Muscle layer of colon (tissue), 2 donors: ENCODE measurements around the gene SMG6.

ENCODE experiments used
- H3K27ac ChIP-seq: one replicate; pipeline ENCODE4 v1.7.0; 2013; ENCODE audit warnings: low read depth, mild to moderate bottlenecking, low read length, moderate library complexity
- H3K27me3 ChIP-seq, 2 donors: one replicate each; pipeline ENCODE4 v1.7.0; 2013; ENCODE audit warnings: low read length in 2 of 2, mild to moderate bottlenecking in 2 of 2; ENCODE audit not compliant: insufficient read depth in 2 of 2, control insufficient read depth in 1 of 2
- H3K36me3 ChIP-seq: one replicate; pipeline ENCODE4 v1.7.0; 2013; ENCODE audit warnings: mild to moderate bottlenecking, low read length; ENCODE audit not compliant: insufficient read depth
- H3K4me1 ChIP-seq: one replicate; pipeline ENCODE4 v1.7.0; 2013; ENCODE audit warnings: mild to moderate bottlenecking, low read length; ENCODE audit not compliant: insufficient read depth
- H3K4me3 ChIP-seq, 2 donors: one replicate each; pipeline ENCODE4 v1.7.0; 2013; ENCODE audit warnings: low read length in 2 of 2, low read depth in 1 of 2, mild to moderate bottlenecking in 1 of 2, moderate library complexity in 1 of 2
- H3K9ac ChIP-seq: one replicate; pipeline ENCODE4 v1.7.0; 2013; ENCODE audit warnings: low read length
- H3K9me3 ChIP-seq: one replicate; pipeline ENCODE4 v1.7.0; 2013; ENCODE audit warnings: mild to moderate bottlenecking, low read length
- donor health status: abdominal sarcoma.
- donor health status: Adenocarcinoma of cecum.

Gene SMG6

DNA sequence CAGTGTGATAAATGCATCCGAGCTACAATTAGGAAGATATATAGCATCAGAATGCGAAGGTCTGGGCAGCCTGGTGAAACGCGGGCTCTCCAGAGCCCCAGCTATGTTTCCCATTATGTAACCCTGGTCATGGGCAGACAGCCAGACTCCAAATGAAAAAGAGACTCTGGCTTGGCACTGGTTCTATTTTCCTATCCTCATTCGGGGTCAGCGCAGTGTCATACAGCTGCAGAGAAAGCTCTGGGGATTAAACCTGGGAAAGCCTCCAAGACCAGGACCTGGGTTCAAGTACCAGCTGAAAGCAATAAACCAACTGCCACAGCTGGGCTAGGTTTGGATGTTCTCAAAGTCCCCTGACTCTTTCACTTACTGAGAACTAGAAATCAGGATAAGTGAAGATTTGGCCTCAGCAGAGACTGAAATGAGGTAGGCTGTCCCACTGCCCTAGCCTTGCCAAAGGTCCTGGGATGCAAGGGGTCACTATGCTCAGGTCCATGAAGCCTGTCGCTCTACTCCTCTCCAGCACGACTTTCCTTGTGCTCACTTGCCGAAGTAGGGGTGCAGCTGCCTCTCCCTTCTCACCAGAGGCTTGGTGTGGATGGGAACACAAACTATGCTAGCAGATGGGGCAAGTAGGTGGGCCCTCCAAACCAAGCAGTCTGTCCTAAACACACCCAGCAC, 123.8 kb downstream of the SMG6 start:
- Histone ChIP-seq H3K27me3 (no peaks in the 10 kb centered on the region), H3K4me1 (peaks cover 90% of the 10 kb centered on the region), H3K36me3 (peaks cover 4% of the 10 kb centered on the region), H3K9ac (peak overlapping the region; percentile 54), H3K9me3 (no peaks in the 10 kb centered on the region), H3K27ac (peak overlapping the region; percentile 95), H3K4me3 (peak overlapping the region in 1 of 2 donors; percentile 12)

DNA sequence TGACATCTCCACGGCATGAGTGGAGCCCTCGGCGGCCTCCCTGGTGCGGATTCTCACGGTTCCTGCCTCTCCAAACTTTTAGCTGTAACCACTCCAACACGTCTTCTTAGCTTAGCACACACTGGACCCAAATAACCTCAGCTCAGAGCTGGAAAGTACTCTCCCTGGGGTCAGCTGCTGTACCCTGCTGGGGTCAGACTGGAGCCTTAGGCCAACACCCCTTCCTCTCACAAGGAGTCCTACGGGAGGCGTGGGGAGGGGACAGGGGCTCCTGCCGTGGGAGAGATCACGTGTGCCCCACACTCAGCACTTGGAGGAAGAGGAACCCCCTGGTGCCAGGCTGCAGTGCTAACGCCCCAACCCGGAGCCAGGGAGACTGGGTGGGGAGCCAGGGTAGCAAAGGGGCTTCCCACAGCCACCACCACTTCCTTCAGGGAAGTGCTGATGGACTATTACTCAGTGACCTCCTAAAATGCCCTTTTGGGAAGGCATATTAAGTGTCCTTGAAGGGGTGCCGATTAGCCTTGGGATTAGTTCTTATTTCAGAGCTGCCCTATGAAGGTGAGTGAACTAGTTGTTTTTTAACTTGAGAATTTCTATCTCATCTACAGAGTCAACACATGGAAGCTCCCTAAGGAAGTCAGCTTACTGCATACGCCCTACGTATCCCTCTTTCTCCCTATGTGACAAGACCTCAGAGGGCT, 124.6 kb downstream of the SMG6 start:
- Histone ChIP-seq H3K4me1 (peaks cover 98% of the 10 kb centered on the region), H3K36me3 (peaks cover 4% of the 10 kb centered on the region), H3K9ac (peak overlapping the region; percentile 54), H3K9me3 (no peaks in the 10 kb centered on the region), H3K4me3 (no peak overlapping the region), H3K27me3 (no peaks in the 10 kb centered on the region), H3K27ac (peak overlapping the region; percentile 95)

DNA sequence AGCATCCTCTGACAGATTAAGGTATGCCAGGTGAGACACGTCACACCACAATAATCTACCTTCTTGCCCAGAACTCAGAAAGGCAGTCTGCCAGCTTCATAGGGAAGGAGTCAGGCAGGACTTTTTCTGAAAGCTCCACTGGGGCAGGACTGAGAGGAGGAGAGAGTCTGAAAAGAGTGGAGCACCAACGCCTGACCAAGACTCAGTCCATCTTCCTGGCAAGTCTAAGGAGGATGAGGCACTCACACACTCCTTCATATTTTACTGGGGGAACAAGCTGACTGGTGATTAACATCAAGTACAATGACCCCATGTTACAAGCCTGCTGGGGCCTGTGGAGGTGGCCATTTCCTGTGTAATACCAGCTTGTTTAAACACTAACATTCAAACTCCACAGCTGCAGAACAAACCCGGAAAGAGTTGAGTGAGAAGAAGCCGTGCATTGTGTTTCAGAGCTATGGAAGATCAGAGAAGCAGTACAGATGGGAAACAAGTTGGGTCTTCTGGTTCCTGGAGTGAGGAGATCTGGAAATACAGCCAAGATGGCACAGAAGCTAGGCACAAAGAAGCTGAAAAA, 126.3 kb downstream of the SMG6 start:
- Histone ChIP-seq H3K9me3 (no peaks in the 10 kb centered on the region), H3K36me3 (peaks cover 4% of the 10 kb centered on the region), H3K27me3 (no peaks in the 10 kb centered on the region), H3K9ac (no peak overlapping the region), H3K4me3 (no peak overlapping the region), H3K27ac (peak overlapping the region; percentile 36), H3K4me1 (peaks cover 100% of the 10 kb centered on the region)

DNA sequence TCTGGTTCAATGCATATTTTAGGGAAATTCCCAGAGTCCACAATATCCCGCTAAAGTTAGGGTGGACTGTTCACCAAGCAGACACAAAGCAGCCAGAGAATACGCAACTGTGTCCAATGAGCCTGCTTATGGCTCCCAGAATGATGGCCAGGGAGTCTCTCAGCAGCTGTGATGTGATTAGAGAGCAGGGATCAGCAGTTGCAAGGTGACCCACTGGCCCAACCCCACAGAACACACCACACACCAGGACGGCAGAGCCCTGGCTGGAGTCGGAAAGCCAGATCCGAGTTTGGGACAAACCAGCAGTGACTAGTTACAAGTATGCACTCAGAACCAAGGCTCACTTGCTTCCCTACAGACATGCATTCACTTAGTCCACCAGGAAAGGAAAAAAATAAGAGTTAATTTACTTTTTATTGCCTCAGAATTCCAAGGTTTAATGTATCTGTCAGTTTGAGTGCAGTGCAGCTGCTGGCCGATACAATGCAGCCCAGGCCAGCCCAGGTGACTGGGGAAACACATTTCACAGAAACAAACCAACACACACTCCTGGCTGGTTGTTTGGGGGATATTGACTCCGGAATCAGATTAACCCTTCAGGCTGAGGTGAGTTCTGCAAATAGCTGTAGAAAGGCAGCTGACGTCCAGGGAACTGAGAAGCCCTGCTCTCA, 127.0 kb downstream of the SMG6 start:
- Histone ChIP-seq H3K4me3 (no peak overlapping the region), H3K27ac (peak overlapping the region; percentile 27)

DNA sequence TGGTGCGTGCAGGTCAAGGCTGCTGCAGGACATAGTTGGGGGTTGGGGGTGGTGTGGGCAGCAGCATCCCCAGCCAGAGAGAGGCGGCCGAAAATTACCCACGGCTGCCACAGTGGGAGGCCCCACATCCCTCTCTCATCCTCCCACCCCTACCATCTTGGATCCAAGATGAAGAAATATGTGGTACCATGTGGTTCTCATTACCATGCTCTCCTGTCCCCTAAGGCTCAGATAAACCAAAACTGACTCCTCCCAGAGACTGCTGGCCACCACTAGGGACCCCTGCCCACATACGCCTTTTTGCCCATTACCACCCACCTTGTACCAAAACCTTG, 128.3 kb downstream of the SMG6 start:
- Histone ChIP-seq H3K27me3 (no peaks in the 10 kb centered on the region), H3K9me3 (no peaks in the 10 kb centered on the region), H3K4me1 (peaks cover 89% of the 10 kb centered on the region), H3K4me3 (peak overlapping the region in 1 of 2 donors; percentile 41), H3K36me3 (peaks cover 7% of the 10 kb centered on the region), H3K9ac (no peak overlapping the region), H3K27ac (peak overlapping the region; percentile 72)

More for the DNA sequence above, 127.0 kb downstream of the SMG6 start:
- Histone ChIP-seq H3K4me1 (peaks cover 100% of the 10 kb centered on the region), H3K9me3 (no peaks in the 10 kb centered on the region), H3K27me3 (no peaks in the 10 kb centered on the region), H3K9ac (no peak overlapping the region), H3K36me3 (peaks cover 4% of the 10 kb centered on the region)

DNA sequence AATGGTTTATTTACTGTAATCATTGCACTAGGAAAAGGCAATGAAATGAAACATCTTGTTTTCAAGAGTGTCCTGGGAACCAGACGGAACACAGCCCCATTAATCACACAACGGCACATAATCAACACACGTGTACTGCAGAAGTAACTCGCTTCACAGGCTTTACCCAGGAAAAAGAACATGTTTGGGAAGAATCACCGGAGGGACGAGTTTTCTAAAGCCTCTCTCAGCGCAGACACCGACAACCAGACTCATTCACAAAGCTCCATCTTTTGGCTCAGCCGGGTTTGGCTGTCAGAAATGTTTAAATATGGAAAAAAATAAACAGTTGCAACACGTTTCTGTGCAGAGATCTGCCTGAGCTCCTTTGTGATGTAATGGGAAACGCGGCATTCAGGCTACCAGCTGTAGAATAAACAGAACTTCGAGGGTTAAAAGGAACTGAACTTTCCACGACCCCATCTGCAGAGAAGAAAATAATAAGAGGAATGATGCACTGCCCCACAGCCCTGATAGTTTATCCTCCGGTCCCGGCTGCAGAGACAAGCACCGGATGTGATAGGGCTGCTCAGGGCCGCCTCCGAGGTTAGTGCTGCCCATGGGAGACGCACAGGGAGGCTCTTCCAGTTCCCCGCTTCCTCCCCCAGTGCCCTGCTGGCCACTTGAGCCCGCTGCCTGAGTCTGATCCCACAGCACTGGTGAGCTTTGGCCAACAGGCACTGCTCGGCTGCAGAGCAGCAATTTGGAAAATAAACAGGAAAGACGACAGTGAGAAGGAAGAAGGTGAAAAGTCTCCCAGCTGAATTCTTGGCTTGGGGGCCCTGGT, 128.9 kb downstream of the SMG6 start:
- peak overlapping the region in 1 of 2 donors; percentile 41 for H3K4me3 ChIP-seq

DNA sequence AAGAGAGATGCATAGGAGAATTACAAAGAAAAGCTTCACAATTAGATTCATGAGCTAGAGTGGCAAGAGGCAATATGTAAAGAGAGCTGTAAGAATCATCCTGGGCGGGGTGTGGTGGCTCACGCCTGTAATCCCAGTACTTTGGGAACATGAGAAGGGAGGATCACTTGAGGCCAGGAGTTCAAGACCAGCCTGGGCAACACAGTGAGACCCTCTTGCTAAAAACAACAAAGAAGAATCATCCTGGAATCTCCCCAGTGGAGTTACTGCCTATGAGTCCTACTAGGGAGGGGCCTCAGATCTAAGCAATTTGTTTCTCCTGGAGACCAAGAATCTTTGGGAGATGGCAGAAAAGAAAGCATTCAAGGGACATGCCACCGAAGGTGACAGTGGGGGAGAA, 129.6 kb downstream of the SMG6 start:
- Histone ChIP-seq H3K36me3 (peaks cover 19% of the 10 kb centered on the region), H3K4me3 (peak overlapping the region in 1 of 2 donors; percentile 41), H3K9ac (no peak overlapping the region), H3K27me3 (no peaks in the 10 kb centered on the region), H3K9me3 (no peaks in the 10 kb centered on the region), H3K4me1 (peaks cover 77% of the 10 kb centered on the region), H3K27ac (peak overlapping the region; percentile 72)

More for the DNA sequence above, 128.9 kb downstream of the SMG6 start:
- peaks cover 13% of the 10 kb centered on the region for H3K36me3 ChIP-seq
- H3K27me3 ChIP-seq = no peaks in the 10 kb centered on the region
- H3K9me3 ChIP-seq = no peaks in the 10 kb centered on the region
- H3K27ac ChIP-seq = peak overlapping the region; percentile 72
- H3K4me1 ChIP-seq = peaks cover 84% of the 10 kb centered on the region
- H3K9ac ChIP-seq = no peak overlapping the region

DNA sequence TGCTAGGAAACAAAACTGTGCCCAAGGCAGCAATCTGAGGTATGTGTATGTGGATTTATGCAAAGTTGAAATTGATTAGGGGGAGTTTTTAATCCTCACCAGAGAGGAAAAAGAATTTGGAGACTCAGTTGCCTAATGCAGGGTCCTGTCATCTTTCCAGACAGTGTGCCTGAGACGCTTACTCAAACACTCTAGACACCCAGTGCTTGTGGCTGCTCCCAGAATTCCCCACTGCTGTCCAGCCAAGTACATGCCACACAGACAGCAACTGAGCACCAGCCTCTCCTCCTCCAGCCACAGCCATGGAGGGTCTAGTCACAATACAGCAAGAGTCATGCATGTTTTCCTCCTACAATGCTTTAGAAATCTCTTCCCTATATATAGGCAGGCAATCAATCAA, 130.6 kb downstream of the SMG6 start:
- Histone ChIP-seq H3K36me3 (peaks cover 21% of the 10 kb centered on the region), H3K27ac (peak overlapping the region; percentile 72), H3K4me3 (peak overlapping the region in 1 of 2 donors; percentile 7), H3K27me3 (no peaks in the 10 kb centered on the region), H3K9ac (peak overlapping the region; percentile 44), H3K9me3 (no peaks in the 10 kb centered on the region), H3K4me1 (peaks cover 67% of the 10 kb centered on the region)

DNA sequence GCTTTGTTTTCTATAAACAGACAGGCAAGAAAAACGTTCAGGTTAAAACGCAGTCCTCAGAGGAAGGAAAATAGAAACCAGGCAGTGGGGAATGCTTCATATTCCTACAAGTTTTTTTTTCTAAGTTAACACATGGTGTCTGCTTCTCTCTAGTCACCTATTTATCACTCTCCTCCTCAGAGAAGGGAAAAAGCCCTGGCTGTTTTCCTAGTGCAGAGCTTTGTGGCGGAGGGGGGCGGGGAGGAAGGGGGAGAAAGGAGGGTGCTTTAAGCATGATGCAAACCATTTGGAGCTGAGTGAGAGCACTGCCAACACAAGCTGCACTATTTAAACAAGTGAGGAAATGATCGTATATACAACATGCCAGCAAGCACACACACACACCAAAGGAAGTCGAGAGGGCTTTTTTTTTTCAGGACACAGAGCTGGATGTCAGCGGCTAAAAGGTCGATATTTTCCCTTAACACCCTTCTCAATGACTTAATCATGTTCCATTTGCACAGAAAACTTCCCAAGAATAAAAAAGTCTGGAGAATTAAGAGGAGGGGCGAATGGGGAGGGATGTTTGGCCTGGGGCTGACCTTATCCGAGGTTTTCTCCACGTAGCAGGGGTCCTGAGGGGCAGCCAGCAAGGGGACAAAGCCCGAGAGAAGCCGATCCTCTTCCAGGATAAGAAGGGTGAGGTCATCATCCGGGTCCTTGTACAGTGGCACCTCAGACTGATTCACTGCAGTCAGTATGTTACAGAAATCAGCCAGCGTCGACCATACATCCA, 131.3 kb downstream of the SMG6 start:
- Histone ChIP-seq H3K36me3 (peaks cover 16% of the 10 kb centered on the region), H3K9ac (peak overlapping the region; percentile 50), H3K9me3 (no peaks in the 10 kb centered on the region), H3K4me3 (peak overlapping the region in 1 of 2 donors; percentile 48), H3K4me1 (peaks cover 59% of the 10 kb centered on the region), H3K27ac (peak overlapping the region; percentile 72), H3K27me3 (no peaks in the 10 kb centered on the region)

DNA sequence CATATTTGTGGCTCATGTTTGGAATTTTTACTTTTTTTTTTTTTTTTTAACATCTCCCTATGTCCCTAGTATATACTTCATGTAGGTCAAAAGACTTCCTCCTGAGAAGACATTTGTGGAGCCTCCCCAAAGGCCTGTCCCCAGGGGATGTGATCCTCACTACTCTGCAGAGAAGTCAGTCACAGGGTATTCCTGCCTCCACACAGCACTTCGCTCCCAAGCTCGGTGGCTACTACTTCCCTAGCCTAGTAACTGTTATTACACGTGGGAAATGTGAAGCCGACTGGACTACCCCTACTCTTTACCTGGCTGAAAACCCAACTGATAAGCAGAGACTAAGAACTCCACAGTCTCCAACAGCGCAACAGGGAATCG, 131.9 kb downstream of the SMG6 start:
- Histone ChIP-seq H3K4me1 (peaks cover 54% of the 10 kb centered on the region), H3K36me3 (peaks cover 16% of the 10 kb centered on the region), H3K9me3 (no peaks in the 10 kb centered on the region), H3K27ac (peak overlapping the region; percentile 72), H3K4me3 (peak overlapping the region in 1 of 2 donors; percentile 48), H3K9ac (peak overlapping the region; percentile 50), H3K27me3 (no peaks in the 10 kb centered on the region)
